ENCODE measurements around the gene ABCG1. TPM values are rescaled to one million over a fixed set of nuclear protein-coding genes. Genes with fewer than 3 reads are reported as not detected.

ABCG1 gene
- total RNA-seq, 1 donor from 2014 or later, result 39.5 TPM

- no peak for TF ChIP-seq CTCF (IDR thresholded peaks at IDR 0.05)
- intact Hi-C loops (cut with DNase I), result no loop called here
- no peak overlapping the region for H3K4me3 ChIP-seq
- no peak for DNase-seq (ENCODE audit: low spot score in 2 of 2)
- H3K27ac ChIP-seq, result no peak overlapping the region
- no peaks in the 10 kb centered on the region for H3K27me3 ChIP-seq
- H3K9me3 ChIP-seq, result no peaks in the 10 kb centered on the region
- no peaks in the 10 kb centered on the region for H3K36me3 ChIP-seq
- H3K4me1 ChIP-seq, result no peaks in the 10 kb centered on the region
These were observed 86.8 kb downstream of the ABCG1 start for GRCh38 chr21:42305707-42306147.

- H3K36me3 ChIP-seq, result no peaks in the 10 kb centered on the region
- H3K4me1 ChIP-seq, result no peaks in the 10 kb centered on the region
- DNase-seq (ENCODE audit: low spot score in 2 of 2), result peak in 1 of 2 donors; percentile 44
- H3K27ac ChIP-seq, result no peak overlapping the region
- no peak overlapping the region for H3K4me3 ChIP-seq
- H3K27me3 ChIP-seq, result no peaks in the 10 kb centered on the region
- intact Hi-C loops (cut with DNase I), result no loop called here
- H3K9me3 ChIP-seq, result no peaks in the 10 kb centered on the region
- no peak for TF ChIP-seq CTCF (IDR thresholded peaks at IDR 0.05)
These were observed 87.6 kb downstream of the ABCG1 start for GRCh38 chr21:42306366-42307035.

- DNase-seq (ENCODE audit: low spot score in 2 of 2), result peak in 1 of 2 donors; percentile 41
- intact Hi-C loops (cut with DNase I), result no loop called here
- Histone ChIP-seq H3K36me3 (no peaks in the 10 kb centered on the region), H3K4me1 (no peaks in the 10 kb centered on the region), H3K4me3 (no peak overlapping the region), H3K27me3 (no peaks in the 10 kb centered on the region), H3K9me3 (no peaks in the 10 kb centered on the region), H3K27ac (no peak overlapping the region)
- TF ChIP-seq CTCF (IDR thresholded peaks at IDR 0.05), result no peak
These were observed 88.2 kb downstream of the ABCG1 start for GRCh38 chr21:42307106-42307505.

- no peak for TF ChIP-seq CTCF (IDR thresholded peaks at IDR 0.05)
- Histone ChIP-seq H3K36me3 (no peaks in the 10 kb centered on the region), H3K4me3 (no peak overlapping the region), H3K27me3 (no peaks in the 10 kb centered on the region), H3K4me1 (no peaks in the 10 kb centered on the region), H3K9me3 (no peaks in the 10 kb centered on the region), H3K27ac (no peak overlapping the region)
- intact Hi-C loops (cut with DNase I), result no loop called here
- peak in 1 of 2 donors; percentile 39 for DNase-seq (ENCODE audit: low spot score in 2 of 2)
These were observed 89.4 kb downstream of the ABCG1 start for GRCh38 chr21:42308161-42308913.

- Histone ChIP-seq H3K4me3 (no peak overlapping the region), H3K27ac (no peak overlapping the region), H3K36me3 (no peaks in the 10 kb centered on the region), H3K9me3 (no peaks in the 10 kb centered on the region), H3K27me3 (no peaks in the 10 kb centered on the region), H3K4me1 (no peaks in the 10 kb centered on the region)
- intact Hi-C loops (cut with DNase I), result no loop called here
- TF ChIP-seq CTCF (IDR thresholded peaks at IDR 0.05), result no peak
- peak in 1 of 2 donors; percentile 31 for DNase-seq (ENCODE audit: low spot score in 2 of 2)
These were observed 90.2 kb downstream of the ABCG1 start for GRCh38 chr21:42308914-42309752.
